ENCODE results near the gene SOAT2.

GRCh38 chr12:53077030-53077429 is 26.3 kb upstream of the SOAT2 start:
- TF ChIP-seq REST (IDR thresholded peaks at IDR 0.05; ENCODE audit: low read depth) (no peak), EP300 (IDR thresholded peaks at IDR 0.05; ENCODE audit: borderline replicate concordance) (no peak), EGR1 (IDR thresholded peaks at IDR 0.05) (no peak), CEBPB (IDR thresholded peaks at IDR 0.05) (no peak), FOXM1 (IDR thresholded peaks at IDR 0.05; ENCODE audit: borderline replicate concordance, low read depth) (no peak), TAF1 (IDR thresholded peaks at IDR 0.05; ENCODE audit: low read depth) (no peak), CREB1 (IDR thresholded peaks at IDR 0.05; ENCODE audit: low read depth) (no peak), TCF12 (IDR thresholded peaks at IDR 0.05; ENCODE audit: low read depth) (no peak), TEAD4 (IDR thresholded peaks at IDR 0.05) (no peak), MAX (IDR thresholded peaks at IDR 0.05) (no peak), RAD21 (IDR thresholded peaks at IDR 0.05; ENCODE audit: low read depth) (no peak), NFIC (IDR thresholded peaks at IDR 0.05) (no peak), YY1 (IDR thresholded peaks at IDR 0.05; ENCODE audit: low read depth) (no peak)
